K562 (cell line): ENCODE results near the gene UBASH3A.

Experiments
- CAMTA2 ChIP-seq: fragments of 250-450 bp; sonication (Bioruptor Pico); conservative IDR thresholded peaks from 2 replicates; pipeline ENCODE4 v1.5.1; 2022
- FOS ChIP-seq: IDR thresholded peaks from 3 replicates; pipeline ENCODE4 v1.6.1; 2011; ENCODE audit not compliant: insufficient read length; ENCODE audit errors: extremely low read depth
- GABPB1 ChIP-seq: sonication (generic); formaldehyde crosslinking; IDR thresholded peaks from 2 replicates; pipeline ENCODE4 v1.8.0; 2022; ENCODE audit warnings: mild to moderate bottlenecking, missing genetic modification reagents
- KDM1A ChIP-seq, 2 experiments: fragments of 450-650 bp; IDR thresholded peaks; 2 replicates each; pipeline ENCODE4 v1.6.1; 2016; ENCODE audit warnings: mild to moderate bottlenecking in 2 of 2
- KLF16 ChIP-seq: IDR thresholded peaks from 2 replicates; pipeline ENCODE4 v1.6.1; 2016; ENCODE audit warnings: antibody characterized with exemption
- PHF21A ChIP-seq: fragments of 450-650 bp; IDR thresholded peaks from 2 replicates; pipeline ENCODE4 v1.6.1; 2017; ENCODE audit warnings: low read depth, borderline replicate concordance
- ZNF23 ChIP-seq: fragments of 250-450 bp; sonication (Bioruptor Pico); IDR thresholded peaks from 2 replicates; pipeline ENCODE4 v1.4.0; 2020; ENCODE audit warnings: mild to moderate bottlenecking
- ZSCAN29 ChIP-seq: fragments of 450-650 bp; IDR thresholded peaks from 2 replicates; pipeline ENCODE4 v1.6.1; 2017
- TF ChIP-seq, protein P1 (sequence below), 2 experiments: fragments of 450-650 bp in 1 of 2; sonication (generic) in 1 of 2; formaldehyde crosslinking in 1 of 2; IDR thresholded peaks in 1 of 2; conservative IDR thresholded peaks in 1 of 2; 2 replicates each; pipeline versions ENCODE4 v1.6.1 to v1.8.1; 2016 to 2023; ENCODE audit warnings: mild to moderate bottlenecking in 2 of 2, moderate library complexity in 2 of 2, inconsistent platforms in 1 of 2, missing genetic modification reagents in 1 of 2

DNA sequence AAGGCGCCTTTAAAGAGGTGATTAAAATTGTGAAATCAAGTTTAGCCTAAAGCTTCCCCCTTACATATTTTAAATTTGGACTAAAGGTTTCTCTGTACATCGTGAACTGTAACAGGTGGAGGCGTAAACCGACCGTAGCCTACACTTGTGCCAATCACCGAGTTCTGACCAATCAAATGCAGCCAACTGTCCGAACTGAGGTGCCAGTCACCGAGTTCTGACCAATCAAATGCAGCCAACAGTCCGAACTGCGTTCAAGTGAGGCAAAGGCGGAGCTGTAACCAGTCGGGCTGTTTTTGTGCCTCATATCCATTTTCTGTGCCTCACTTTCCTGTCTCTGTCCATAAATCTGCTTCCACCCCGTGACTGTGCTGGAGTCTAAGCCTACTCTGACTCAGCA lies 44.8 kb upstream of the UBASH3A start:
- TF ChIP-seq, protein P1, sequence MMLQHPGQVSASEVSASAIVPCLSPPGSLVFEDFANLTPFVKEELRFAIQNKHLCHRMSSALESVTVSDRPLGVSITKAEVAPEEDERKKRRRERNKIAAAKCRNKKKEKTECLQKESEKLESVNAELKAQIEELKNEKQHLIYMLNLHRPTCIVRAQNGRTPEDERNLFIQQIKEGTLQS (IDR thresholded peaks at IDR 0.05), result no peak
- TF ChIP-seq, protein P1 (CRISPR knock-in tag; conservative IDR thresholded peaks at IDR 0.05), result no peak
- TF ChIP-seq GABPB1 (CRISPR knock-in tag) (no peak), ZSCAN29 (no peak), PHF21A (no peak), KLF16 (no peak), ZNF23 (CRISPR knock-in tag) (no peak), KDM1A (IDR thresholded peaks at IDR 0.05) (no peak), FOS (peak; percentile 29), CAMTA2 (CRISPR knock-in tag) (no peak)
